Activated T-cell treated with anti-CD3 and anti-CD28 coated beads for 4 hours (primary cell): ENCODE measurements around the gene XAGE3.
"Not testable (repeated sequence)": the region's sequence is repeated elsewhere in the genome, so short reads cannot be mapped to it uniquely, and the experiment has no call there.

Experiments used
- DNase-seq: peaks from one replicate; pipeline ENCODE4 v3.0.0-alpha.2; 2020

Gene XAGE3, protein sequence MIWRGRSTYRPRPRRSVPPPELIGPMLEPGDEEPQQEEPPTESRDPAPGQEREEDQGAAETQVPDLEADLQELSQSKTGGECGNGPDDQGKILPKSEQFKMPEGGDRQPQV

DNA sequence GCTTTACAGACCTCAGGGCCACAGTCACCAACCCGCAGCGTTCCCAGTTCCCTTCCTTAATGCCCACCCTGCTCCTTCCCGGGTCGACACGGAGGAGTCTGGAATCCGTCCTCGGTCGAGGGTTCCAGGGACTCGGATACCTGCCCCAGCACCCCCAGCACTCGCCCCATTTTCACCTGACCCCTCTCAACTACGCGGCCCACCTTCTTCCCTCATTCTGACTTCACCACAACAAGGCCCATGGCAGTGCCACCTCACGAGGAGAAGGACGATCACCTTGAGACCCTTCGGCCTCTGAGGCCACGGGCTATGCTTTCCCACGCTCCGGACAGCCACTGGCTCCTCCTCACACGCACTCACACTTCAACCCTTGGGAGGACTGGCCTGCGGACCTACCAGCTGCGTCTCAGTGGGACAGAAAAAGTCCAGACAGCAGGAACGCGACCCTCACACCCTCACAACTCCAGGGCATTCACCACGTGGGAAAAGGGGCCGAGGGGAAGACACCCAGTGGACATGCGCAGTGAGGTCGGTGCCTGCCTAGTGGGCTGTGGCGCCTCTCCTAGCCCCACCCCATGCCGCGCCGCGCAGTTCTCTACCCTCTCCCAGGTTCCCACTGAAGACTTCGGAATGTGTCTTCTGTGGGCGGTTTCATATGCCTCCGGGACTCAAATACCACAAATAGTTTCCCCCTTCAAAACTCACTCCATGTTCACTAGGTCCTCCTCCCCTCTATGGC is at the start of gene XAGE3:
Gene XAGE3, minus strand, starts transcription at position 474 of the 739 bp plus-strand sequence. CDS start 950 bp downstream, outside the sequence.
- no peak for DNase-seq

DNA sequence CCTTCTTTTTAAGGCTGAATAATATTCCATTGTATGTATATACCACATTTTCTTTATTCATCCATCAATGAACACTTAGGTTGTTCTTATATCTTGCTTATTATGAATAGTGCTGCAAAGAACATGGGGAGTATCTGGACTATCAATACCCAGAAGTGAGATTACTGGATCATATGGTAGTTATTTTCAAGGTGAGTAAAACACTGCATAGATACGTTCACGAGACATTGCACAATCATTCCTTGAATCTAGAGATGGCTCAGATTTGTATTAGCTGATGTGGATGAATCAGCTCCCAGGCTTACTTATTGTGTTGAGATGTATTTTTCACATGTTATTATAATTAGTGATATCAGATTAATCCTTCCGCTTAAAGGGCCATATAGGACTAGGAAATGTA is 46.8 kb upstream of the XAGE3 start:
- DNase-seq, result not testable (repeated sequence)

DNA sequence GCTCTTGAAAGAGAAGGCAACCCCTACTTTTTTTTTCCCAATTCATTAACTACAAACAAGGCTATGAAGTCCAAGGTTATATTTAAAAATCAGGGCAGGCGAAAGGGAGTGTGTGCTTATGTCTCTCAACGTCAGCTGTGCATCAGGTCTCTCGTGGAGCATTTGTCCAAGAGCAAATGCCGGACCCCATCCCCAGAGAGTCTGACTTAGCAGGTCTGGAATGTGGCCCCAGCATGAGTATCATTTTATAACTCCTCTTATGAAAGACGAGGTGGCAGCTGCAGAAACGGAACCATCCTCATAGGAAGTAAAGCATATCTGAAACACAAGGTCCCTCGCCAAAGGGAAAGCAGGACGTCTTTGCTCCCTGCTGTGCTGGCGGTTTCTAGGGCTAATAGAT is 45.8 kb upstream of the XAGE3 start:
- not testable (repeated sequence) for DNase-seq

DNA sequence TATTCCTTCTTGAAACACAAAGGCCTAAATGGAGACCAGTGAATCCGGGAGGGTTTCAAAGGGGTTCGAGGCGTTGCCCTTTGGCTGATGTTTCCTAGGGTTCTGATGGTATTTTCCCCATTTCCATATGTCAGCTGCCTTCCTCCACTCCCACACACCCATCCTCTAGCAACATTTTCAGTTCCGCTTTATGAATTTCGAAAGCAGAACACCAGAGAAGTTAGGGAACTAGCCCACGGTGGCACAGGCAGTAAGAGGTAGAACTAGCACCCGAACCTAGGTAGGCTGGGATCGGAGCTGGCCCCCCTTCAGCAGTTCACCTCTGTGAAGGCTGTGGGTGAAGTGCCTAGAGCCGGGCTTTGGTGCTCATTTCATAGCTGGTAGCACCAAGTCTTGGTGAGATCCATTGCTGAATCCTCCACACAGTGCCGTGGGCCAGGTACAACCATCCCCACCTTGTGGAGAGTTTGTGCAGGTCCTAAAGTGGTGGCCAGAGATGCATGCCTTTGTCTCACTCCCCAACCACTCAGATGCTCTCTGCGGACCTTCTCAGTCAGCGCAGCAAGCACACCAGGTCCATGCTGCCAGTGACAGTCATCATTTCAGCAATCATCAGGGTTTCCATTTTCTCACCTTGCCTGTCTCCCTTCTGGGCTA is 41.6 kb upstream of the XAGE3 start:
- DNase-seq, result not testable (repeated sequence)

DNA sequence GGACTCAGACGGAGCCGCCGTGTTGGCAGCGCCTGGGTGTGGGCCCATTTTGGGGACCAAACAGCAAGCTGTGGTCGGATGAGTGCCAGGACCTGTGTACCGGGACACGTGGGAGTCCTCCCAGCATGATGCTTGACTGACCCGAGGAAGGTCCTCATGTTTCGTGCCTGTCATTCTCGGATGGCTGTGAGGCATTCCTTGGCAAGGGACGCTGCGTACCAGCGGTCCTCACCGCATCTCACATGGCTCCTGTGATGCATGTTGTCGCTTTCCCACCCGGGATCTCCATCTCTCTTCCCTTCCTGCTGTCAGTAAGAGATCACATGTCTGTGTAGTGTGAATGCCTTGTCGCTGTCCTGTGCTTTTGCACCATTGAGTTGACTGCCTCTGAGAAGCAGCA is 40.0 kb upstream of the XAGE3 start:
- DNase-seq, result not testable (repeated sequence)

DNA sequence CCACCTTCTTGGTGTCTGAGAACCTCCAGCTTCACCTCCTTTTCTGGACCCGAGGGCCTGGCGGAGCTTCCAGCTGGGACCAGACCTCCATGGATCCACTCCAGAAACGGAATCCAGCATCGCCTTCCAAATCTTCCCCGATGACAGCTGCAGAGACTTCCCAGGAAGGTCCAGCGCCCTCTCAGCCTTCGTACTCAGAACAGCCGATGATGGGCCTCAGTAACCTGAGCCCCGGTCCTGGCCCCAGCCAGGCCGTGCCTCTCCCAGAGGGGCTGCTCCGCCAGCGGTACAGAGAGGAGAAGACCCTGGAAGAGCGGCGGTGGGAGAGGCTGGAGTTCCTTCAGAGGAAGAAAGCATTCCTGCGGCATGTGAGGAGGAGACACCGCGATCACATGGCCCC is 39.3 kb upstream of the XAGE3 start:
- not testable (repeated sequence) for DNase-seq

DNA sequence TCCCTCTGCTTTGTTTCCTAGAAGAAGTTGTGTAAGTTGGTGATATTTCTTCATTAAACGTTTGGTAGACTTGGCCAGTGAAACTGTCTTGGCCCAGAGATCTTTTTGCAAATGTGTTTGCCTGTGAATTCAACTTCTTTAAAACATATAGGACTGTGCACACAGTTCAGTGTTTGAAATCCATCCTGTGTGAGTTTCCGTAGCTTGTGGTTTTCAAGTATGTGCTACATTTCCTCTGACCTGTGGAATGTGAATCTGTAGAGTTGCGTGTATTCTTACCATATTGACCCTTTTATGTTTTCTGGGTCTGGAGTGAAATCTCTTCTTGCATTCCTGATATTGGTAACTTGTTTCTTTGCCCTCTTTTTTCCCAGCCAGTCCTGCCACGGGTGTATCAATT is 38.2 kb upstream of the XAGE3 start:
- not testable (repeated sequence) for DNase-seq

DNA sequence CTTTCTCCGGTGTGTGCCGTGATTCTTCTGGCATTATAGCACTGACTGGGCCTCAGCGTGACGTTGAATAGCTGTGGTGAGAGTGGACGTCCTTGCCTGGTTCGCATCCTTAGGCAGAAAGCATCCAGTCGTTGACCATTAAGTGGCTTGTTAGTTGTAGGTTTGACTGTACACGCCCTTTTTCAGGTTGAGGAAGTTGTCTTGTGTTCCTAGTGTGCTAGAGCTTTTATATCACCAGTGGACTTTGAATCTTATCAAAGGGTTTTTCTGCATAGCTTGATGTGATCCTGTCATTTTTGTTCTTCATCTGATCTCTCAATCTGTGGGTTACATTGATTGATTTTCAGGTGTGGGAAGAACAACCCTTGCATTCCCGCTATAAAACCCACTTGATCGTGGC is 37.6 kb upstream of the XAGE3 start:
- not testable (repeated sequence) for DNase-seq

DNA sequence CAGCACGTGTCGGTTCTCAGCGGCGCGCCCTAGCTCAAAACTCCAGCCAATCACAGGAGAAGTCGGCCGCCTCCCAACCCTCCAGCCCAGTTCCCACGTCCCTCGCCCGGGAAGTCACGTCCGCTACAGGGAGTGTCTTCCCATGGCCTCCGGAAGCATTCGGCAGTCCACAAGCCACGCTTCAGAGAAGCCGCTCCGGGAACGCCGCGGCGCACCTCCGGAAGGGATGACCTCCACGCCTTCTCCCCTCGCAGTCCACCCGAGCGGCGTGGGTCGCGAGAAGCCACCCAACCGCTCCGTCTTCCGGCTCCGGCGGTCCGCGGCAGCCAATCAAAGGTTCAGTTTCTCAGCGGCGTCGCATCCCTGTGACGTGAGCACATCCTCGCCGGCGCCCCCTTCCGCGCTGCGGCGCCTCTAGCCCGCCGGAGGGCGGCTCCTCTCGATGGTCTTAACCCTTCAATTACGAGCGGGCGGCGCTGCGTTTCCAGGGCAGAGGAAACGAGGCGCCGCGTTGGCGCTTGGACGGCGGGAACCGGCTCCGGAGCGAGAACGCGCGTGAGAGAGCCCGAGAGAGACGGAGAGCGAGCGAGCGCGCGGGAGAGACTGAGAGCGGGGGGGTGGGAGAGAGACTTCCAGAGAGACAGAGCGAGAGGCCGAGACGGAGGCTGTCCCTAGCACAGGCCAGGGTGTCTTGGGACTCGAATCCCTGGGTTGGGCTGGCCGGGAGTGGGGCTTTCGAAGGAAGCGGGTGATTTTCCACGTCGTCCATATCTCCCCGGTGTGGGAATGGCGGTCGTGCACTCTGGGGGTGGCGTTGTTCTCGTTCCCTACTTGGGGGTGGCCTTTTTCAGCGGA is 29.2 kb upstream of the XAGE3 start, which contains the start of gene FAM156B:
Gene FAM156B, plus strand, starts transcription at position 476 of the 855 bp plus-strand sequence. CDS start 9,896 bp downstream, outside the sequence.
- not testable (repeated sequence) for DNase-seq

DNA sequence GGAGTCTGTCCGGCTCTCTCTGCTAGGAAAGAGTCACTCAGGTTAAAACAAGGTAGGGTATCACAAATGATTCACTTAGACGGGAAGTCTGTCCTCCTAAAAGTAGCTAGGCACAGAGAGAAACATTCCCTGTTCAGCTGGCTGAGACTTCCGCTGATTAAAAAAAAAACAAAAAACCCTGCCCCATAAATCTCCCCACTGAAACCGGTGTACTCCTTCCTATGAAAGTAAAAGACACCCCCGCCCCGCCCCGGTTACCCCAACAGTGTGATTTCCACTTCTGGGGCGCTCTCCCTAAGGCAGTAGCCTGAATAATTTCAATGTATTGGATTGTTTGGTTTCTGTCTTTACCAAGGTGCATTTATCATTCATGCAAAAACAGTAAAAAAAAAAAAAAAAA is 28.6 kb upstream of the XAGE3 start:
- not testable (repeated sequence) for DNase-seq

DNA sequence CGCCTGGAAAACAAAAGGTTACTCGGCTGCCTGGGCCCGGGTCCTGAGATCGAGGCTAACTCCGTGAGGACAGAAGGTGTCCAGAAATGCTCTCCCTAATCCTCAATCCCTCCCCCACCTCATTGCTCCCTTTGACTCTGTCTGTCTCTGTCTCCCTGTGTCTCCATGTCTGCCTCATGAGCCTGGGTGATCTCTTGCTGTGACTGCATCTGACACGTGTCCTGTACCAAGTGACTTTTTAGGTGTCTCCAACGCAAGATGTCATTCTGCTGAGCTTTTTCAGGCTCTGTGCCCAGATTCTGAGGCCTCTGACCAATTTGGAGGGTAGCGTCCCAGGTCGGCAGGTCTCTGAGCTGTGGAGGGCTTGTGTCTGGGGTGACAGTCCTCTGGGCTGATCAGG is 20.2 kb upstream of the XAGE3 start:
- DNase-seq, result not testable (repeated sequence)

DNA sequence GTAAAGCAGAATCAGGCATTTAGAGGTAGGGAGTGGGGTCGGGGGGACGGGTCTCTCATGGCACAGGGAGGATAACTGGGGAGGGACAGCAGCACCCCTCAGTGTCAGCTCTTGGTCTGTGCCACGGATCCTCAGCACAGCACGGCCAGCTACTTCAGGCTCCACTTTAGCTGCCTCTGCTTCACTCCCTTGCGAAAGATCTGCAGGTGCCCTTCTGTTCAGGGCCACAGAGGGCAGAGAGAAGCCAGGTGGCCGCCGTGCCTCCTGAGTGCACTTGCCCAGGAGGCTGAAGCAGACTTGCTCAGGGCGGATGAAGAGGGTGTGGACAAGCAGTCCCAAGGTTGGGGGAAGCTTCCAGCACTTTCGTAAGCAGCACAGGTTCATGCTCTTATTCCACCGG is 19.6 kb upstream of the XAGE3 start:
- DNase-seq, result not testable (repeated sequence)

DNA sequence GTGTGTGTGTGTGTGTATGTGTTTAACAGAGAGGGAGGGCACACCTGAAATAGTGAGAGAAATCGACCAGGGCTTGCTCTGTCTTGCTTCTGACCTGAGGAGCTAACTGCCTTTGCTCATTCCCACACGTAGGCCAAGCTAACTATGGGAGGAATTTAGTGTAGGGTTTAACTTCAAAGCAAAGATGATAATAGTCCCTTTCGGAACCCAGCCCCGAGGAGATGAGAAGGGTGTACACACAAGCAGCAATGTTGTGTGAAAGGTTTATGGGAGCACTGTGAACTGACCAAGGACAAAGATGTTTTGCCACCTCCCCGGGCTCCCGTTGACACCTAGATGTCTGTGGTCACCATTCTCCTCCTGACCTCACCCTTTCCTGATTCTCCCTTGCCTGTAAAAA is 8.5 kb upstream of the XAGE3 start:
- not testable (repeated sequence) for DNase-seq

DNA sequence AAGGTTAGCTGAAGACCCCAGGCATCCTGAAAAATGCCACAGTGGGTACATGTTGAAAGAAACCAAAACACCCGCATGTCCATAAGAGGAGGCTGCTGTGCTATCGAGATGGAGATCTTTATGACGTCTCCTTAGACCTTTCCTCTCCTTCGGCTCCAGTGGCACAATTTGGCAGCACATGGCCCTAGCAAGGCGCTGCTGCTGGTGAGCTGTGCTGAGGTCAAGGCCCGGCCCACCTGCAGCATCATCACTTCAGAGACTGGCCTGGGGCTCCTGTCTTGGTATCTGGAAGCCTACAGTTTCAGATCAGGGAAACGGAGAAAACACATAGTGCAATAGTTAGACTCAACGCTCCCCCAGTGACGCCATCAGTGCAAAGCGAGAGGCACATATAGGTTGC is 7.6 kb upstream of the XAGE3 start:
- not testable (repeated sequence) for DNase-seq

DNA sequence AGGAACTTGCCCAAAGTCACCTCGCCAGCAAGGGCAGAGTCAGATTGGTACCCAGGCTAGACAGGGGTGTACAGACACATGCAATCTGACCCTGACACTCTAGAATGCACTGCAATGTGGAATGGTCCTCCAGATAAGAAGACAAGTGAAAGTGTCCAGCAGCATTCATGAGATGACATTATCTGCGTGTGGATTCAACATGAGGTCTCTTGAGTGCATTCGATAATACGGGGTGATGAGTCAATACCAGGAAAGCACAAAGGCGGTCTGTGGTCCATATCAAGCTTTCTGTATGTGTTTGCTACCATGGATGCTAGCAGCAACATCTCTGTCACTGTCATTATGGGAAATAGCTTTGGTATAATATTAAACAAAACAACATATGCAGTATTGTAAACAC is 6.8 kb upstream of the XAGE3 start:
- DNase-seq, result no peak

DNA sequence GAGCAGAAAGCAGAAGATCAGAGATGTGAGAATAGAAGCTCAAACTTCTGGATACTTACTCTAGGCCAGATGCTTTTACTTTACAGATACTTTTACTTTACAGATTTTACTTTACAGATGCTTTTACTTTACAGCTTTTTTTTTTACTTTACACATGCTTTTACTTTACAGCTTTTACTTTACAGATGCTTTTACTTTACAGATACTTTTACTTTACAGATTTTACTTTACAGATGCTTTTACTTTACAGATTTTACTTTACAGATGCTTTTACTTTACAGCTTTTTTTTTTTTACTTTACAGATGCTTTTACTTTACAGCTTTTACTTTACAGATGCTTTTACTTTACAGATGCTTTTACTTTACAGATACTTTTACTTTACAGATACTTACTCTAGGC is 5.9 kb upstream of the XAGE3 start:
- not testable (repeated sequence) for DNase-seq

DNA sequence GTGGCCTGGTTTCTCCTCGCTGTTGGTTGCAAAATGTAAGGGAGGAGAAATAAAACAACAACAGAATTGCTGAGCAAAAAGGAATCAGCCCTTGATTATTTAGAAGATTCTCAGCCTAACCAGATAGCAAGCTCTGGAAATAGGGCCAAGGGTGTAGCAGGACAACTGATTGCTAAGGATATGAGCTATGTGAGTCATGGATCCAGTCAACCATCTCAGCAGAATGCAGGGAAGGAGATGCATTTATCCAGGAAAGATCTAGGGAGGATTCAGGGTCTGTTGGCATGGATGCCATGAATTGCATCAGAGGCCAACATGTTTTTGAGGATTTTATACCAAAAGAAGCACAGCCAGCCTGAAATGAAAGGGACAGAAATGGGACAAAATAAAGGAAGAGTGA is 2.2 kb upstream of the XAGE3 start:
- DNase-seq, result no peak

DNA sequence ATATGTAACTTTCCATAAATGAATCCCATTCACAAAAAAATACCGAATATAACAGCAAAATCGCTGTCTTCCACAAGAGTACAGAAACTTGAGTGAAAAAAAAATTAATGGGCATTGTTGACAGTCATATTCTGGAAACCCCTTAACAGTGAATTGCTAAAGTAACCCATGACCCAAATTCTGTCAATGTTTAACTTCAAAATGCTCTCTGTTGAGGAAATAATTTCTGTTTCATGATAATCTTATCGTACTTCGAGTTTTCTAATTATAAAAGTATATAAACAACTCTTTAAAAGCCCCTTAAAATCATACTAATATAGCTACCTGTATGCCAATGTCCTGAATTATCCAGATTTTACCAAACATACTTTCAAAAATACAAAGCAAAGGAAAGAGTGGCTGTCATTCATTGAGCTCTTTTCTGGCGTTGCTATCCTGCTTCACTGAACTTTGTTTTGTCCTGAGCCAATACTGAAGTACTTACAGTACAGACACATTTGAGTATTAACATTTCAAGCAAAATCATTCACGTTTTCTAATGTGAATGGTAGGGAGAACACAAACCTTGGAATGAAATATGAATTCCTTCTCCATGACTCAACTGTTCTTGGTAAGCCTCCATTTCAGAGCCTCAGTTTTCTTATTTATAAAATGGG is 2.4 kb downstream of the XAGE3 start:
- no peak for DNase-seq

DNA sequence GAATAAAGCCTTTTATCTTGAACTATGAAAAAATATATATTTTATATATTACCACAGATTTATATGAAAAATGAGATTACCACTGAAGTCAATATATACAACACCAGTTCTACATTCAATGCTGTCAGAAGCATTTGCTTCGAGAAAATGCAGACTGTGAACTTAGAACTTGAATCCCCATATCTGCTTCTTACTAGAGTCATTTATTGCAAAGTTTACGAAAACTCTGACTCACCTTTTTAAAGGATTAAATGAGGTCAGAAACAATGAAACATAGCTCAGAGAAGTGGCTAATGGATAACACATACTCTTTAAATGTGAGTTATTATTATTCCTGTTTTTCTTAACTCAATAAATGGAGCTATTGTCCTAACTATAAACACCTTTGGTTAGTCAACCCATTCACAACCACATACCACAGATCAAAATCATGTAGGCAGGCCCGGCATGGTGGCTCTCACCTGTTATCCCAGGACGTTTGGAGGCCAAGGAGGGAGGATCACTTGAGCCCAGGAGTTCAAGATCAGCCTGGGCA is 10.8 kb downstream of the XAGE3 start:
- not testable (repeated sequence) for DNase-seq

DNA sequence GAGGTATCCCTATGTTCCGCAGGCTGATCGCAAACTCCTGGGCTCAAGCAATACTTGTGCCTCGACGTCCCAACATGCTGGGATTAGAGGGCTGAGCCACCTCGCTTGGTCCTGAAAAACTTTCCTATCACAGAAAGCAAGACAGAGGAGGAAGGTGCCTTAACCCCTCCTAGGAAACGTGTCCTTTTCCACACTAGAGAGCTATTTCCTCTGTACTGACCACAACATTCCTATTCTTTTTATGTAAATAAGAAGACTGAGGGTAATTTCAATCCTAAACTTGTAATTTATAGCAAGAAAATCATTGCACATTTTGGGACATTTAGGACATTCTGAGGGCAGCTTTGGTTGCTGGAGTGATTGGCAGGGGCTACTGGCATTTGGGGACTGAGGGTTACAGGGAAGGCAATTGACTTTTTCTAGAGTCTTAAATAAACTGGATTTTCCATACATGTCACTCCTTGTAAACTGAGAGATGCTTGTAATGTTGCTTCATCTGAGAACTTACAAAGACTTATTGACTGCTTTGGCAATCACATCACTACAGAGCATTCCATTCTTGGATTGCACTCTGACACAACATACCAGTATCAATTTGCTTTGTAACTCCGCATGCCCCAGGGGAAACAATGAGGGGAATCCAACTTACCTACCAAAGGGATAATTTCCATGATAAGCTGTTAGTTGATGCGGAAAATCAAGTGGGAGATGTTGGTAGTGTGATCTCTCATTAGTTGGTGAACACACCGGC is 15.6 kb downstream of the XAGE3 start:
- no peak for DNase-seq

DNA sequence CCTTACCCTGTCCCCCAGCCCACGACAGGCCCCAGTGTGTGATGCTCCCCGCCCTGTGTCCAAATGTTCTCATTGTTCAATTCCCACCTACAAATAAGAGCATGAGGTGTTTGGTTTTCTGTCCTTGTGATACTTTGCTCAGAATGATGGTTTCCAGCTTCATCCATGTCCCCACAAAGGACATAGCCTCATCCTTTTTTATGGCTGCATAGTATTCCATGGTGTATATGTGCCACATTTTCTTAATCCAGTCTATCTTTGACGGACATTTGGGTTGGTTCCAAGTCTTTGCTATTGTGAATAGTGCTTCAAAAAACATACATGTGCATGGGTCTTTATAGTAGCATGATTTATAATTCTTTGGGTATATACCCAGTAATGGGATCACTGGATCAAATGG is 24.3 kb downstream of the XAGE3 start:
- DNase-seq, result not testable (repeated sequence)
